DMS114 treated with DMSO at 0.1 percent for 48 hours (cell line): ENCODE results near the gene PRSS23.

ENCODE experiments used
- DNase-seq: peaks from one replicate; lab custom pipeline; 2025; ENCODE audit not compliant: unreplicated experiment; lab: John Stamatoyannopoulos, UW

The PRSS23 gene

GRCh38 chr11:86790195-86790725 is 10.1 kb upstream of the PRSS23 start:
- no peak for DNase-seq

GRCh38 chr11:86790867-86791849 is 9.2 kb upstream of the PRSS23 start:
- no peak for DNase-seq

- DNase-seq, result no peak
Measured at GRCh38 chr11:86792150-86792549, 8.2 kb upstream of the PRSS23 start.

GRCh38 chr11:86793307-86793706 is 7.0 kb upstream of the PRSS23 start:
- no peak for DNase-seq

GRCh38 chr11:86795511-86795910 is 4.8 kb upstream of the PRSS23 start:
- no peak for DNase-seq

GRCh38 chr11:86795949-86796348 is 4.4 kb upstream of the PRSS23 start:
- no peak for DNase-seq

- DNase-seq, result no peak
Measured at GRCh38 chr11:86797133-86797532, 3.2 kb upstream of the PRSS23 start.

- DNase-seq, result no peak
Measured at GRCh38 chr11:86798988-86799387, 1.4 kb upstream of the PRSS23 start.

- no peak for DNase-seq
Measured at GRCh38 chr11:86799680-86800075, 664 bp upstream of the PRSS23 start.

- DNase-seq, result no peak
Measured at GRCh38 chr11:86800960-86801272, 574 bp downstream of the PRSS23 start.

- no peak for DNase-seq
Measured at GRCh38 chr11:86801364-86801763, 1.0 kb downstream of the PRSS23 start.

GRCh38 chr11:86802146-86802545 is 1.8 kb downstream of the PRSS23 start:
- DNase-seq, result no peak

GRCh38 chr11:86802601-86803051 is 2.3 kb downstream of the PRSS23 start:
- peak; percentile 48 for DNase-seq

- no peak for DNase-seq
Measured at GRCh38 chr11:86803136-86804045, 3.0 kb downstream of the PRSS23 start.

GRCh38 chr11:86804951-86805350 is 4.6 kb downstream of the PRSS23 start:
- no peak for DNase-seq

GRCh38 chr11:86805873-86806310 is 5.5 kb downstream of the PRSS23 start:
- DNase-seq, result no peak

- no peak for DNase-seq
Measured at GRCh38 chr11:86806903-86807302, 6.6 kb downstream of the PRSS23 start.

GRCh38 chr11:86807360-86807759 is 7.0 kb downstream of the PRSS23 start:
- DNase-seq, result no peak

- no peak for DNase-seq
Measured at GRCh38 chr11:86809561-86809960, 9.2 kb downstream of the PRSS23 start.

- no peak for DNase-seq
Measured at GRCh38 chr11:86810288-86810687, 9.9 kb downstream of the PRSS23 start.

- DNase-seq, result no peak
Measured at GRCh38 chr11:86811637-86812321, 11.4 kb downstream of the PRSS23 start.
